Endothelial cell of umbilical vein (primary cell): ENCODE data around the gene TIRAP. TPM values are rescaled to one million over a fixed set of nuclear protein-coding genes. Genes with fewer than 3 reads are reported as not detected.

Source experiments
- BruUV-seq: library from RNA; stranded (reverse); fragments of 400-500 nt; replicated peaks from 2 replicates; lab custom pipeline; 2021; lab: Mats Ljungman, UMichigan
- CTCF ChIA-PET: fragments of 300-600, 350-600 bp; sonication (Branson Sonifier 250); formaldehyde crosslinking; loops from one replicate; lab custom pipeline; 2021; ENCODE audit warnings: antibody characterized with exemption, inconsistent platforms; lab: Charles Lee
- POLR2A ChIA-PET: fragments of 300-600, 350-600 bp; sonication (Branson Sonifier 250); formaldehyde crosslinking; loops from one replicate; lab custom pipeline; 2021; ENCODE audit warnings: antibody characterized with exemption, inconsistent platforms; lab: Charles Lee
- DNase-seq: peaks from one replicate; pipeline ENCODE4 v3.0.0-alpha.2; 2011; ENCODE audit warnings: low read depth, low spot score
- FAIRE-seq: peaks from 2 replicates; lab custom pipeline; 2011; peaks lifted over from hg19 to GRCh38; lab: Jason Lieb, UNC
- H2AFZ ChIP-seq: 2 replicates; pipeline ENCODE4 v1.6.0; 2012; ENCODE audit warnings: low read depth, low read length, control low read depth, inconsistent platforms
- H3K27ac ChIP-seq: 2 replicates; pipeline ENCODE4 v1.5.1; 2011; ENCODE audit warnings: low read depth, mild to moderate bottlenecking, control low read depth, low read length, moderate library complexity; ENCODE audit not compliant: insufficient read depth
- H3K27me3 ChIP-seq, 2 experiments: 2 replicates each; pipeline versions ENCODE4 v1.6.0 to v1.6.1; 2011; ENCODE audit warnings: low read length in 2 of 2, mixed read lengths in 1 of 2; ENCODE audit not compliant: control insufficient read depth in 2 of 2, insufficient read depth in 2 of 2
- H3K36me3 ChIP-seq, 2 experiments: 2 replicates in 1 of 2; 3 replicates in 1 of 2; pipeline ENCODE4 v1.5.1; 2011; ENCODE audit warnings: low read length in 2 of 2, mild to moderate bottlenecking in 1 of 2, moderate library complexity in 1 of 2; ENCODE audit not compliant: control insufficient read depth in 2 of 2, insufficient read depth in 2 of 2; ENCODE audit errors: extremely low read depth in 1 of 2
- H3K4me1 ChIP-seq: 3 replicates; pipeline ENCODE4 v1.5.1; 2011; ENCODE audit warnings: mild to moderate bottlenecking, low read length; ENCODE audit not compliant: control insufficient read depth, insufficient read depth; ENCODE audit errors: extremely low read depth
- H3K4me2 ChIP-seq: 2 replicates; pipeline ENCODE4 v1.6.1; 2011; ENCODE audit warnings: low read length, control low read depth, mixed read lengths; ENCODE audit not compliant: insufficient read depth
- H3K4me3 ChIP-seq, 3 experiments: fragments of 200-600 bp in 1 of 3; sonication (generic), shearing (Covaris generic) in 1 of 3; replicated peaks in 1 of 3; 2 replicates each; pipeline ENCODE4 v1.5.1; 2011 to 2016; ENCODE audit warnings: control low read depth in 3 of 3, low read length in 3 of 3, mild to moderate bottlenecking in 2 of 3, inconsistent platforms in 1 of 3, low read depth in 1 of 3, moderate library complexity in 1 of 3; ENCODE audit not compliant: insufficient read depth in 1 of 3
- H3K79me2 ChIP-seq: 2 replicates; pipeline ENCODE4 v1.6.0; 2012; ENCODE audit warnings: low read length, inconsistent platforms; ENCODE audit not compliant: control insufficient read depth, insufficient read depth
- H3K9ac ChIP-seq: replicated peaks from 2 replicates; pipeline ENCODE3; 2011; ENCODE audit warnings: low read length, control low read depth; ENCODE audit not compliant: insufficient read depth; ENCODE audit errors: extremely low read depth
- H3K9me1 ChIP-seq: replicated peaks from 3 replicates; pipeline ENCODE4 v1.6.0; 2011; ENCODE audit warnings: mild to moderate bottlenecking, low read length; ENCODE audit not compliant: control insufficient read depth, insufficient read depth; ENCODE audit errors: extremely low read depth
- H3K9me3 ChIP-seq: replicated peaks from 2 replicates; pipeline ENCODE4 v1.5.1; 2012; ENCODE audit warnings: low read length, inconsistent platforms; ENCODE audit not compliant: control insufficient read depth, insufficient read depth
- H4K20me1 ChIP-seq: replicated peaks from 2 replicates; pipeline ENCODE3; 2011; ENCODE audit warnings: mild to moderate bottlenecking, low read length; ENCODE audit not compliant: control insufficient read depth, insufficient read depth; ENCODE audit errors: extremely low read depth
- EZH2 ChIP-seq: IDR thresholded peaks from 2 replicates; pipeline ENCODE4 v1.6.1; 2012; ENCODE audit warnings: borderline replicate concordance, low read depth, mild to moderate bottlenecking, moderate library complexity, low read length, inconsistent platforms; ENCODE audit not compliant: severe bottlenecking
- FOS ChIP-seq: IDR thresholded peaks from 2 replicates; pipeline ENCODE4 v1.6.1; 2011; ENCODE audit warnings: mild to moderate bottlenecking, low read length, moderate library complexity, borderline replicate concordance; ENCODE audit not compliant: insufficient read depth
- JUN ChIP-seq: IDR thresholded peaks from 2 replicates; pipeline ENCODE4 v1.6.1; 2011; ENCODE audit warnings: borderline replicate concordance, low read depth; ENCODE audit not compliant: insufficient read length, insufficient read depth
- MYC ChIP-seq: IDR thresholded peaks from one replicate; pipeline ENCODE4 v1.6.1; 2011; ENCODE audit warnings: mild to moderate bottlenecking, low read depth, low read length
- POLR2A ChIP-seq: IDR thresholded peaks from 2 replicates; pipeline ENCODE4 v1.6.1; 2012; ENCODE audit warnings: low read depth, mild to moderate bottlenecking, control low read depth, low read length
- POLR2AphosphoS5 ChIP-seq: IDR thresholded peaks from 2 replicates; pipeline ENCODE4 v1.6.1; 2012; ENCODE audit warnings: low read depth, mild to moderate bottlenecking, control low read depth, low read length, moderate library complexity; ENCODE audit not compliant: insufficient read depth
- dilution Hi-C: fragments of 300-500 bp; cut with MboI; formaldehyde crosslinking; loops from one replicate; pipeline ENCODE4 v1.15.0; 2019; ENCODE audit warnings: low sequenced_read_pairs; ENCODE audit not compliant: extremely low pct_ligation_motif_present
- intact Hi-C: fragments of 100-400 bp; cut with micrococcal nuclease; formaldehyde crosslinking; loops from one replicate; pipeline ENCODE4 v1.10.0; 2022
- polyA plus RNA-seq, 4 experiments: library from polyadenylated mRNA; depleted of rRNA in 3 of 4; stranded (reverse) in 3 of 4; unstranded in 1 of 4; fragments of >200 nt; gene quantifications; 2 replicates each; pipeline versions ENCODE4 v1.2.1 to v1.2.3, GENCODE V29; 2011 to 2012; ENCODE audit warnings: missing spikeins in 1 of 4
- total RNA-seq: library from RNA; stranded (reverse); gene quantifications from 2 replicates; pipeline ENCODE4 v1.2.3, GENCODE V29; 2021
- TF ChIP-seq, protein P1 (sequence below): IDR thresholded peaks from 2 replicates; pipeline ENCODE4 v1.6.1; 2011; ENCODE audit not compliant: insufficient read depth, insufficient read length

The TIRAP gene
- total and polyA plus RNA-seq, 2 donors (not counting 3 experiments of a cell fraction or from before 2014, with no cell fraction given) = 9.3 to 11.0 TPM

DNA sequence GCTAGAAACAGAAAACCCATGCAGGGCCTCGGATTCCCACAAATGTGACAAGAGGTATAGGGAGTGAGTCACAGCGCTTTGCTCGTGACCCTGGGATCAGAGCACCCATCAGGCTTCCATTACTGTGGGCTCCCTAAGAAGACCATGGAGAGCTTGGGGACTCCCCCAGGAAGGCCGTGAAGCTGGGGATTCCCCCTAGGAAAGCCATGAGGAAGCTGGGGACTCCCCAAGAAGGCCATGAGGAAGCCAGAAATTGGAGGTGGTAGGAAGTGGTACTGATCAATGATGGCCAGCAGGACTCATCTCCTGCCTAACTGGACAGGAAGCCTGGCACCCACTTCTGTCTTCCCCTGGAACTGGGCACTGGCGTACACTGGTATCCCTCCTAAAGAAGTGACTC lies 10.8 kb downstream of the TIRAP start:
- POLR2A ChIA-PET = no interaction called here
- DNase-seq (no peak), FAIRE-seq (no peak)
- no peaks in the 10 kb centered on the region for H4K20me1 ChIP-seq
- no peaks in the 10 kb centered on the region for H3K9me3 ChIP-seq
- no peaks in the 10 kb centered on the region for H3K4me1 ChIP-seq
- H3K9ac ChIP-seq = no peak overlapping the region
- no peak overlapping the region for H3K27ac ChIP-seq
- H3K27me3 ChIP-seq = no peaks in the 10 kb centered on the region
- no peaks in the 10 kb centered on the region for H3K9me1 ChIP-seq
- no peak for TF ChIP-seq MYC
- no peak for TF ChIP-seq POLR2AphosphoS5
- TF ChIP-seq FOS = no peak
- TF ChIP-seq EZH2 = no peak
- TF ChIP-seq, protein P1, sequence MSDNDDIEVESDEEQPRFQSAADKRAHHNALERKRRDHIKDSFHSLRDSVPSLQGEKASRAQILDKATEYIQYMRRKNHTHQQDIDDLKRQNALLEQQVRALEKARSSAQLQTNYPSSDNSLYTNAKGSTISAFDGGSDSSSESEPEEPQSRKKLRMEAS = no peak
- no peak for TF ChIP-seq POLR2A
- TF ChIP-seq JUN = no peak
- H3K36me3 ChIP-seq = peaks cover 2 to 14% of the 10 kb centered on the region in 2 experiments
- dilution Hi-C loops = no loop called here
- no TSS peak for BruUV-seq
- no peak overlapping the region for H3K4me3 ChIP-seq
- CTCF ChIA-PET = no interaction called here
- H3K4me2 ChIP-seq = no peak overlapping the region
- intact Hi-C loops = no loop called here
- H3K79me2 ChIP-seq = no peaks in the 10 kb centered on the region
- H2AFZ ChIP-seq = no peak overlapping the region

DNA sequence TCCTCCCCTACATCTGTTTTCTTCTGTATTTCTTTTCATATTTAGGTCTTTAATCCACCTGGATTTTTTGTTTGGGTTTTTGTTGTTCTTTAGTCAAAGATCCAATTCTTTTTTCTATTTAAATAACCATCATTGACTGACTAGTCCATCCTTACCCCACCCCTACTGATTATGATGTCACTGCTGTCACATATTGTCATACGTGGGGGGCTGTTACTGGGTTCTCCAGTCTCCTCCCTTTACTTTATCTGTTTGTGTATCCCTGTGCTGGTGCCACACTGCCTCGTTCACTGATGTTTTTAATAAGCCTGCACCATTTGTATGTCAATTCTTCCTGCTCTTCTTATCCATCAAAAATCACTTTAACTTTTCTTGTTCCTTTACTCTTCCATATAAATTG lies 14.1 kb downstream of the TIRAP start:
- Histone ChIP-seq H4K20me1 (no peaks in the 10 kb centered on the region), H3K36me3 (peaks cover 2 to 11% of the 10 kb centered on the region in 2 experiments), H3K27ac (no peak overlapping the region), H3K4me3 (no peak overlapping the region), H3K9ac (no peak overlapping the region), H3K4me2 (no peak overlapping the region), H3K27me3 (no peaks in the 10 kb centered on the region), H3K4me1 (no peaks in the 10 kb centered on the region), H3K9me3 (no peaks in the 10 kb centered on the region), H3K9me1 (no peaks in the 10 kb centered on the region), H3K79me2 (no peaks in the 10 kb centered on the region), H2AFZ (no peak overlapping the region)
- no peak for FAIRE-seq
- no peak for TF ChIP-seq EZH2
- no peak for TF ChIP-seq JUN
- TF ChIP-seq POLR2A = no peak
- TF ChIP-seq FOS = no peak
- no peak for TF ChIP-seq POLR2AphosphoS5
- TF ChIP-seq, protein P1 = no peak
- ChIA-PET POLR2A (no interaction called here), CTCF (no interaction called here)
- dilution Hi-C loops = no loop called here
- intact Hi-C loops = no loop called here
- DNase-seq = no peak
- no TSS peak for BruUV-seq
